HG03439 (cell line): ENCODE results near the gene CIC.

ENCODE experiments used
- ATAC-seq: cut with Tn5 transposase; IDR thresholded peaks from one replicate; pipeline ENCODE4 v1.9.1; 2021; ENCODE audit warnings: mild to moderate bottlenecking, moderate library complexity; ENCODE audit not compliant: unreplicated experiment

CIC gene

GRCh38 chr19:42286349-42287016 is 17.4 kb downstream of the CIC start:
- no peak for ATAC-seq

DNA sequence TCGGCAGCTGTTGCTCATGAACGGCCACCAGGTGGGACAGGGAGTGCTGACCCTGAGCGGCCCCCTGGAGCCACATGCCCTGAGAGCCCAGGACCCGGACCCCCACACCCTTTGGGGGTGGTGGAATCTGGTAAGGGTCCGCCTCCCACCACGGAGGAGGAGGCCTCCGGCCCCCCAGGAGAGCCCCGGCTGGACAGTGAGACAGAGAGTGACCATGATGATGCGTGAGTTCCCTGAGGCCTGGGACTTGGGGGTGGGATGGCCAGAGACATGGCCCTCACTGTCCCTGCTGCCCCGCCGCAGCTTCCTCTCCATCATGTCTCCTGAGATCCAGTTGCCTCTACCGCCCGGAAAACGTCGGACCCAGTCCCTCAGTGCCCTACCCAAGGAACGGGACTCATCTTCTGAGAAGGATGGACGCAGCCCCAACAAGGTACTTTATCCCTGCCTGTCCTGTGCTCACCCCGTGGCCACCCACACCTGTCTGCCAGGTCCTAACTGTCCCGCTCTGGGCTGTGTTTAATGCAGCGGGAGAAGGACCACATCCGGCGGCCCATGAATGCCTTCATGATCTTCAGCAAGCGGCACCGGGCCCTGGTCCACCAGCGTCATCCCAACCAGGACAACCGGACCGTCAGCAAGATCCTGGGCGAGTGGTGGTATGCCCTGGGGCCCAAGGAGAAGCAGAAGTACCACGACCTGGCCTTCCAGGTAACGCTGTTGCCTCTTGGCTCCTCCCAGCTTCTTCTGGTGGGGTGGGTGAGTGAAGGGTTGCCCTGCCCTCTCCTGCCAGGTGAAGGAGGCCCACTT is 18.2 kb downstream of the CIC start:
- ATAC-seq = no peak

- ATAC-seq = no peak
Measured at GRCh38 chr19:42287827-42288107, 18.7 kb downstream of the CIC start.

DNA sequence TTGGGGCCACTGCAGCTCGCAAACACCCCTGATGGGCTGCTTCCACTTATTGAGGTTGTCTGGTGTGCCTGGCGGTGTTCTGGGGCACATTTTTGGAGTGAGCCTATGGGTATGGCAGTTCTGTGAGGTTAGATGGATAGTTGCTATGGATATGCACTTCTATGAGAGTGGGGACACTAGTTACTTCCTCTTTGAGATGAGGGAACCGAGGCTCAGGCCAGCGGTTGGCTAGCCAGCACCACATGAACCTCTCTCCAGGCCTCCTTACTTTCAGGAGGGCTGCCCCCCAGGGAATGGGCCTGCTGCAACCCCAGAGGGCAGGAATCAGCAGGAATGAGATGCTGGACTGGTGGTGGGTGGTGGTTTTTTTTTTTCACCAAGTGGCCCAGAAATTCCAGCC is 19.3 kb downstream of the CIC start:
- no peak for ATAC-seq

DNA sequence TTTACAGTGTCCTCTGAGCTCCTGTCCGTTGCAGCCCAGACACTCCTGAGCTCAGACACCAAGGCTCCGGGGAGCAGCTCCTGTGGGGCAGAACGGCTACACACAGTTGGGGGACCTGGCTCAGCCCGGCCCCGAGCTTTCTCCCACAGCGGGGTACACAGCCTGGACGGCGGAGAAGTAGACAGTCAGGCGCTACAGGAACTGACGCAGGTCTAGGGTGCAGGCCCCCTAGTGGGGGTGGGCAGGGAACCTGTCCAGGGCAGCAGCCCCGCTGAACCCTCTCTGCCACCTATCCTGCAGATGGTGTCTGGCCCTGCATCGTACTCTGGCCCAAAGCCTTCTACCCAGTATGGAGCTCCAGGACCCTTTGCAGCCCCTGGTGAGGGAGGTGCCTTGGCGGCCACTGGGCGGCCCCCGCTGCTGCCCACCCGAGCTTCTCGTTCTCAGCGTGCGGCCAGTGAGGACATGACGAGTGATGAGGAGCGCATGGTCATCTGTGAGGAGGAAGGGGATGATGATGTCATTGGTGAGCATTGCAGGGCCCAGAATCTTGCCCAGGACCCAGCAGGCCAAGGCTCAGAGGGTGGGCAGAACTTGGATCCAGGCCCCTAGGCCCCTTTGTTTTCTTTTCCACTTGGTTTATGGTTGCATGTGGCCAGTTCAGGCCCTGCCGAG is 20.0 kb downstream of the CIC start:
- ATAC-seq = no peak

- no peak for ATAC-seq
Measured at GRCh38 chr19:42289556-42290041, 20.5 kb downstream of the CIC start.

- no peak for ATAC-seq
Measured at GRCh38 chr19:42290136-42290522, 21.1 kb downstream of the CIC start.

GRCh38 chr19:42290523-42291434 is 21.7 kb downstream of the CIC start:
- no peak for ATAC-seq

GRCh38 chr19:42291435-42291810 is 22.4 kb downstream of the CIC start:
- no peak for ATAC-seq

- ATAC-seq = no peak
Measured at GRCh38 chr19:42292042-42292960, 23.2 kb downstream of the CIC start.

GRCh38 chr19:42292963-42293362 is 23.9 kb downstream of the CIC start:
- no peak for ATAC-seq

DNA sequence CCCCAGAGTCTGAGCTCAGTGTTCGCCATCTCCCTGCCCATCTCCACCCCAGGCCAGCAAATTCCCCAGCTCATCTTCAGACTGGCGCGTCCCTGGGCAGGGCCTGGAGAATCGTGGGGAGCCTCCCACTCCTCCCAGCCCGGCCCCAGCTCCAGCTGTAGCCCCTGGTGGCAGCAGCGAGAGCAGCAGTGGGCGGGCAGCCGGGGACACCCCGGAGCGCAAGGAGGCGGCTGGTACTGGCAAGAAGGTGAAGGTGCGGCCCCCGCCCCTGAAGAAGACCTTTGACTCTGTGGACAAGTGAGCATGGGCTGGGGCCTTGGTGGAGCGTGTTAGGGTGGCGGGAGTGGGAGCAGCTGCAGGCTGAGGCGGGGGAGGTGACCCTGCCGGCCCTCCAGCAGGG is 24.5 kb downstream of the CIC start:
- ATAC-seq = no peak

GRCh38 chr19:42293948-42294347 is 24.9 kb downstream of the CIC start:
- no peak for ATAC-seq

GRCh38 chr19:42294471-42295137 is 25.6 kb downstream of the CIC start:
- no peak for ATAC-seq

- ATAC-seq = no peak
Measured at GRCh38 chr19:42295342-42295741, 26.3 kb downstream of the CIC start.

- no peak for ATAC-seq
Measured at GRCh38 chr19:42295831-42296525, 26.9 kb downstream of the CIC start.

DNA sequence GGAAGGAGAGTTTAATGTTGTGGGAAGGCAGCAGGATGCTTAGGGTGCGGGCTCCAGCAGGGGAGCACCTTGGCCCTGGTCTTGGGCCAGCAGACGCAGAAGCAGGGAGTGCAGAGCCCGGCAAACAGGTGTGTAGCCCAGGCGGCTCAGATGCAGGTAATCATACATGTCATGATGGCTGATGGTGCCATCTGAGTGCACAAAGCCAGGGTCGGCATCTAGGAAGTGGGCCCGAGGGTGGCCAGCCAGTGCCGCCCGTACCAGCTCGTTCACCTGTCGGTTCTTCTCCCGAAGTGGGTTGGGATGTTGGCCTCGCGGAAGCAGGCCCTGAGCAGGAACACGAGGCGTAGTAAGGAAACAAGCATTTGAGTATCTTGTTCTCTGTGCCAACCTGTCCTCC is 28.0 kb downstream of the CIC start:
- ATAC-seq = no peak

DNA sequence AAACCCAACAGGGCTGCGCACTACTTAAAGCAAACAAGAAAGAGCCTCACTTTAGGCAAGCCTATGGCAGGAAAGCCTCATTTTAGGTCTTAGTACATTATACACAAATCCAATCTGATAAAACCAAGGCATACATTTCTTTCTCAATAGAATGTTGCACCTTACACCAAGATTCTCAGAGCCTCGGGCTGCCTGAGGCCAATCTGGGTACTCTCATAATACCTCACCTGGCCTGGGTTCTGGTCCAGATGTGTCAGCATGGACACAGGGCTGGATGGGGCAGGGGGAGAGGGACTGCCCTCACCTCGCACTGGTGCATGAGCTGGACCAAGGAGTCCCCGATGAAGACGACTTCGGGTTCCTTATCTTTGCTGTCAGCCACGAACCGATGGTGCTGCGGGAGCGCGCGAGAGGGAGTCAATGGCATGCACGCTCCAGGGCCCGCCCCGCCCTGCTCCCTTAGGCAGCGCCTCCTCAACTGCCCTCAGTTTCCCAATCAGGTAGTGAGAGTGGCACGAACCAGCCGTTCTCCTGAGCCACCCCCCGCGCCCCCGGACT is 32.7 kb downstream of the CIC start, which contains the start of gene PRR19:
PRR19 (plus strand) TSS at position 487 of the 558 bp plus-strand sequence. CDS start 7,453 bp downstream, outside the sequence.
- no peak for ATAC-seq
